H1 (cell line): Measurements from ENCODE around the gene FBN1. TPM values are rescaled to one million over a fixed set of nuclear protein-coding genes. Genes with fewer than 3 reads are reported as not detected.

Source experiments
- NRF1 ChIP-seq: IDR thresholded peaks from 2 replicates; pipeline ENCODE4 v1.6.1; 2011; ENCODE audit warnings: mild to moderate bottlenecking, low read depth, low read length, improper control_type of control experiment
- polyA plus RNA-seq, 7 experiments: library from polyadenylated mRNA; depleted of rRNA in 3 of 7; stranded (reverse) in 5 of 7; unstranded in 2 of 7; fragments of >200 nt in 5 of 7; fragments of 200-250 nt in 2 of 7; gene quantifications; 1 replicate in 5 of 7; 2 replicates in 1 of 7; 4 replicates in 1 of 7; pipeline versions ENCODE4 v1.2.1 to v1.2.3, GENCODE V29; 2011 to 2013; ENCODE audit warnings: missing spikeins in 2 of 7, mixed read lengths in 2 of 7
- total RNA-seq: library from RNA; stranded (reverse); fragmentation: NEBNext Ultra II Directional; extraction: Animal tissue kit (Norgen Biotek cat#: 25700); gene quantifications from 2 replicates; pipeline ENCODE4 v1.2.1, GENCODE V29; 2021
- TF ChIP-seq, protein P1 (sequence below): IDR thresholded peaks from 2 replicates; pipeline ENCODE4 v1.6.1; 2012; ENCODE audit warnings: low read length, inconsistent platforms

Gene FBN1
- total and polyA plus RNA-seq, 2 of the 8 experiments (the other 6 are each of a cell fraction or from before 2014, with no cell fraction given), result 3.0 to 4.0 TPM

- TF ChIP-seq, protein P1, sequence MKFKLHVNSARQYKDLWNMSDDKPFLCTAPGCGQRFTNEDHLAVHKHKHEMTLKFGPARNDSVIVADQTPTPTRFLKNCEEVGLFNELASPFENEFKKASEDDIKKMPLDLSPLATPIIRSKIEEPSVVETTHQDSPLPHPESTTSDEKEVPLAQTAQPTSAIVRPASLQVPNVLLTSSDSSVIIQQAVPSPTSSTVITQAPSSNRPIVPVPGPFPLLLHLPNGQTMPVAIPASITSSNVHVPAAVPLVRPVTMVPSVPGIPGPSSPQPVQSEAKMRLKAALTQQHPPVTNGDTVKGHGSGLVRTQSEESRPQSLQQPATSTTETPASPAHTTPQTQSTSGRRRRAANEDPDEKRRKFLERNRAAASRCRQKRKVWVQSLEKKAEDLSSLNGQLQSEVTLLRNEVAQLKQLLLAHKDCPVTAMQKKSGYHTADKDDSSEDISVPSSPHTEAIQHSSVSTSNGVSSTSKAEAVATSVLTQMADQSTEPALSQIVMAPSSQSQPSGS, result no peak
- TF ChIP-seq NRF1, result no peak
These were observed 9.0 kb downstream of the FBN1 start (continued) for GRCh38 chr15:48636511-48636910.
